Measurements from ENCODE around the gene SLC30A5. TPM values are rescaled to one million over a fixed set of nuclear protein-coding genes. Genes with fewer than 3 reads are reported as not detected.

Gene SLC30A5
- total RNA-seq, 1 donor from 2014 or later, result 45.0 TPM

GRCh38 chr5:69049796-69050195, 44.0 kb upstream of the SLC30A5 start:
- H3K9me3 Mint-ChIP-seq (ENCODE audit: low read depth), result no peaks in the 10 kb centered on the region
- no peaks in the 10 kb centered on the region for H3K36me3 Mint-ChIP-seq (ENCODE audit: insufficient read depth)
- DNase-seq (ENCODE audit: low spot score, unreplicated experiment), result no peak
- no peak overlapping the region for H3K4me3 Mint-ChIP-seq (ENCODE audit: low read depth)
- H3K4me1 Mint-ChIP-seq (ENCODE audit: low read depth), result peaks cover 9% of the 10 kb centered on the region
- H3K27ac Mint-ChIP-seq, result no peak overlapping the region
- H3K27me3 Mint-ChIP-seq, result no peaks in the 10 kb centered on the region
- TF ChIP-seq CTCF (IDR thresholded peaks at IDR 0.05; ENCODE audit: unreplicated experiment), result no peak

DNA sequence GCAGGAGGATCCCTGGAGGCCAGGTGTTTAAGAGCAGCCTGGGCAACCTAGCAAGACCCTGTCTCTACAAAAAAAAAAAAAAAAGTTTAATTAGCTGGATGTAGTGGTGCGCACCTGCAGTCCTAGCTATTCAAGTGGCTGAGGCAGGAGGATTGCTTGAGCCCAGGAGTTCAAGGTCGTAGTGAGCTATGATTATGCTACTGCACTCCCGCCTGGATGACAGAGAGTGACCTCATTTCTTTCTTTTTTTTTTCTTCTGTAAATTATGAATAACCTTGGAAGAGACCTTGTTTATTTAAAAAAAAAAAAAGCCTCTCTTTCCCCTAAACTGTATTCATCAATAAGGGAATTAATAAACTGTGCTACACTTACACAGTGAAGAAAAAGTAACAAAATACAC, 43.6 kb upstream of the SLC30A5 start:
- Mint-ChIP-seq H3K9me3 (ENCODE audit: low read depth) (no peaks in the 10 kb centered on the region), H3K27me3 (no peaks in the 10 kb centered on the region), H3K4me3 (ENCODE audit: low read depth) (no peak overlapping the region), H3K27ac (no peak overlapping the region), H3K4me1 (ENCODE audit: low read depth) (peaks cover 9% of the 10 kb centered on the region), H3K36me3 (ENCODE audit: insufficient read depth) (no peaks in the 10 kb centered on the region)
- no peak for TF ChIP-seq CTCF (IDR thresholded peaks at IDR 0.05; ENCODE audit: unreplicated experiment)
- DNase-seq (ENCODE audit: low spot score, unreplicated experiment), result no peak

DNA sequence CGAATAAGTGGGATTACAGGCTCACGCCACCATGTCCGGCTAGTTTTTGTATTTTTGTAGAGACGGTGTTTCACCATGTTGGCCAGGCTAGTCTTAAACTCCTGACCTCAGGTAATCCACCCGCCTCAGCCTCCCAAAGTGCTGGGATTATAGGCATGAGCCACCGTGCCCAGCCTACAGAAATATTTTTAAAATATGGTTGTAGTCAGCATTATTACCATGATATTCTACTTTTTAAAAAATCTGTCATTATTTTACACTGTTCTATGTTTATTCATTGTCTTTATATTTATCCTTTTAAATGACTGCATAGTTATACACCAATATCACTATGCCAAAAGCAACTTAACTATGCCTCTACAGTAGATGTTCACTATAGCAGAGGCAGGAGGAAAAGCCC, 41.6 kb upstream of the SLC30A5 start:
- Mint-ChIP-seq H3K36me3 (ENCODE audit: insufficient read depth) (no peaks in the 10 kb centered on the region), H3K9me3 (ENCODE audit: low read depth) (no peaks in the 10 kb centered on the region), H3K27ac (no peak overlapping the region), H3K27me3 (no peaks in the 10 kb centered on the region), H3K4me3 (ENCODE audit: low read depth) (no peak overlapping the region), H3K4me1 (ENCODE audit: low read depth) (peaks cover 5% of the 10 kb centered on the region)
- TF ChIP-seq CTCF (IDR thresholded peaks at IDR 0.05; ENCODE audit: unreplicated experiment), result no peak
- no peak for DNase-seq (ENCODE audit: low spot score, unreplicated experiment)

DNA sequence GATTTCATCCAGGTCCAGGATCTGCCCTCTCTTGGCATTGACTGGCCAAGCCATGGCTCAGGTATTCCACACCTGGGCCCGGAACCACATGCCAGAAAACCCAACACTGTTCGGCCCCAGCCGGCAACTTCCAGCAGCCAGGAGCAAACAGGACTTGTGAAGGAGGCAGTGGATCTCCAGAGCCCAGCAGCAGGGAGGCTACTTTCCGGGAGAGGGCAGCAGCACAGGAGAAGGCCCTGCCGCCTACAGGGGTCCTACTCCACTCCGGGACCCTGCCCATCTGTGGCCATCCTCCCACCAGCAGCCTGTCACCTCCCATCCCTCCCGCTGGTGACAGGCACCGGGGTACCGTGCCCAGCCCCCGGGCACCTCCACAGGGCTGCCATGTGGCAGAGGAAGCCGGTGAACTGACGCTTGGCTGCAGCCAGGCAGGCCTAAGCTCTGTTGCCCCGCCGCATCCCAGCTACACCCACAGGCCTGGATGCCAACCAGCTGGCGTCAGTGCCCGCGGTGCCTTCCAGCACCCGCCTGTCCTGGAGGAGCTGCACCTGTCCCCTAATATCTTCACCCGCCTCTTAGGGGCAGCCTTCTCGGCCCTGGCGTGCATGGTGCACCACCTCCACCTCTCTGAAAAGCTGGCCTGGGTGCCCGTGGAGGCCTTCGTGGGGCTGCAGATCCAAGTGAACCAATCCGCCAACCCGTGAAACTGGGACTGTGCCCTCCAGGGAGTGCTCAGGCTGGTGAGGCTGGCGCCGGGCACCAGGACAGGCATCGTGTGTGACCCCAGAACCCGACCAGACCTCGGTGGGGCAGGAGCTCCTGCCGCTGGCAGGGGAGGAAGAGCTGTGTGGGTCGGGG, 18.9 kb upstream of the SLC30A5 start:
- H3K9me3 Mint-ChIP-seq (ENCODE audit: low read depth), result no peaks in the 10 kb centered on the region
- no peak overlapping the region for H3K27ac Mint-ChIP-seq
- DNase-seq (ENCODE audit: low spot score, unreplicated experiment), result no peak
- no peak for TF ChIP-seq CTCF (IDR thresholded peaks at IDR 0.05; ENCODE audit: unreplicated experiment)
- no peaks in the 10 kb centered on the region for H3K4me1 Mint-ChIP-seq (ENCODE audit: low read depth)
- no peaks in the 10 kb centered on the region for H3K27me3 Mint-ChIP-seq
- H3K4me3 Mint-ChIP-seq (ENCODE audit: low read depth), result no peak overlapping the region
- no peaks in the 10 kb centered on the region for H3K36me3 Mint-ChIP-seq (ENCODE audit: insufficient read depth)

GRCh38 chr5:69075522-69076179, 18.2 kb upstream of the SLC30A5 start:
- Mint-ChIP-seq H3K4me1 (ENCODE audit: low read depth) (no peaks in the 10 kb centered on the region), H3K4me3 (ENCODE audit: low read depth) (no peak overlapping the region), H3K9me3 (ENCODE audit: low read depth) (no peaks in the 10 kb centered on the region), H3K36me3 (ENCODE audit: insufficient read depth) (no peaks in the 10 kb centered on the region), H3K27ac (no peak overlapping the region), H3K27me3 (no peaks in the 10 kb centered on the region)
- no peak for DNase-seq (ENCODE audit: low spot score, unreplicated experiment)
- no peak for TF ChIP-seq CTCF (IDR thresholded peaks at IDR 0.05; ENCODE audit: unreplicated experiment)

All from progenitor cell of endocrine pancreas (in vitro differentiated cells).